Thoracic aorta endothelial cell (primary cell): ENCODE measurements around the gene MIX23. TPM values are rescaled to one million over a fixed set of nuclear protein-coding genes. Genes with fewer than 3 reads are reported as not detected.

Experiments used
- small RNA-seq: library from RNA; depleted of rRNA; stranded (forward); fragments of <200 nt; gene quantifications from one replicate; pipeline ENCODE3, GENCODE V24; 2012
- total RNA-seq: library from RNA; depleted of rRNA; stranded (reverse); fragments of >200 nt; gene quantifications from 2 replicates; pipeline ENCODE4 v1.2.3, GENCODE V29; 2012

MIX23 gene
- 42.3 and 45.9 TPM in 2 replicates for total RNA-seq

DNA sequence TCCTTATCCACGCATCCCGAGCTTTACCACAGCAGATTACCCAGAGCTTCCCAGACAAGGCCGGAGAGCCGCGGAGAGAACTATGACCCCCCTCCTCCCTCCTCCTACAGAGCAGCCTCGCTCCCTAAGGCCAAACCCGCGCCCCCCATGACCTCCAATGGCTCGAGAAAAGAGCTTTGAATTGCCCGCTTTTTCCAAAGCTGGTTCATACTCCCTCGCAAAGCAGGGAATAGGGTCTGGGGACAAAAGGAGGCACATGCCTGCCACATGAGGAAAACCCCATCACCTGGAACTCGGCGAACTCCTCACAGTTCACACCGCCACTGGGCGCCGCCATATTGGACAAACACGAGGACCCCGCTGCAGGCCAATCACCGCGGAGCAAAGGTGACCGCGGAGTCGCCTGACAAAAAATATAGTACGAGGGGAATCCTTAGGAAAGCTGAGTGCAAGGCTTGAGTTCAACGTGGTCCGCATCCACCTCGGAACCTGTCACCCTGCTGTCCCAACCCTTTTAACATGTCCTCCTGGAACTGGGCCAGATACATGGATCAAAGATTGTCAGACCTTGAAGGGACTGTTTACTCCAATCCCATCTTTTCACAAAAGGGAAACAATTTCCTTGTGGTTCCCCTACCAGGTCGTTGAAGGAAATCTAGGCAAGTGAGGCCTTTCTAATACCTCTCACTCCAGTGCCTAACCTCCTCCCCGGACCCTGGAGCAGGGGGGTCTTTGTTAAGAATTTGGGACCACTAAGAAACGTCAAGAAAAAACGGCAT is at the start of gene MIX23:
TSS of gene MIX23 (minus strand) at position 344 of the 779 bp plus-strand sequence. CDS start at position 337, 7 bp downstream.

DNA sequence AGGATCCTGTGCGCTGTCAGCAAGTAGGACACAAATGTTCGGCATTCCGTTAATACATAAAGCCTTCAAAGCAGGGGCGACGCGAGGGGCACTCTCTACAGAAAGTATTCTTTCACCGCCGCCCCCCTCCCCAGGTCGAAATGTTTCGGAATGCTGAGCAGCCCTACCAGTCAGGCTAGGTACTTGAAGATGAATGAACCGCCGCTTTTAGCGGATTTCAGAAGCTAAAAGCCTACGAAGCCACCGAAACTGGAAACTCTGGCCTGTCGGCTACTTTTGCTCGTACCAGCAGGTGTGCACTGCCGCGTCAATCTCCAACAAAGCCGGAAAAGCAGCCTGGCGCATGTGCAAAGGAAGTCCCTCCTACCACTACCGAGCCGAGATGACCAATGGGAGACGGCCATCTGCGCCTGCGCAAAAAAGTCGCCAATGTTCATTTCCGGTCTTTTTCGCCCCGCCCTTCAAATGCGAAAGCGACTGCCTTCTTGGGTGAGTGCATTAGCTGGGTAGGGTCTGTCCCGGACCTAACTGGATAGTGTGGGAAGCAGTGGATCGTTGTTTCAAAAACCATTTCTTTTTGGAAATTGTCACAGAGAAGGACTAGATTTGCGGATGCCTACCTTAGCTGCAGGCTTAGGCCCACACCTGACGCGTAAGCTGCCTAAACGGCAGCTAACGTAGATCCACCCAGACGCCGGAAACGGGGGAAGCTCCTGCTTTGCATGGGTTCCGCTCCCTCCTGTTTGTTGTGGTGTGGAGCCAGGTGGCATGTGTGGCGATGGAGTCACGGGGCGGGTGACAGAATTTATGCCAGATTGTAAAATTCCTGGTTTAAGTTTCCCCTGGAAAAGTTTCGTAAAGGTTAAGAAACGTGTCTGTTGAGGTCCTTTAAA is 33.0 kb upstream of the MIX23 start, which contains the start of gene WDR5B:
TSS of gene WDR5B (minus strand) at position 301 of the 893 bp plus-strand sequence. CDS start 534 bp downstream, outside the sequence.

DNA sequence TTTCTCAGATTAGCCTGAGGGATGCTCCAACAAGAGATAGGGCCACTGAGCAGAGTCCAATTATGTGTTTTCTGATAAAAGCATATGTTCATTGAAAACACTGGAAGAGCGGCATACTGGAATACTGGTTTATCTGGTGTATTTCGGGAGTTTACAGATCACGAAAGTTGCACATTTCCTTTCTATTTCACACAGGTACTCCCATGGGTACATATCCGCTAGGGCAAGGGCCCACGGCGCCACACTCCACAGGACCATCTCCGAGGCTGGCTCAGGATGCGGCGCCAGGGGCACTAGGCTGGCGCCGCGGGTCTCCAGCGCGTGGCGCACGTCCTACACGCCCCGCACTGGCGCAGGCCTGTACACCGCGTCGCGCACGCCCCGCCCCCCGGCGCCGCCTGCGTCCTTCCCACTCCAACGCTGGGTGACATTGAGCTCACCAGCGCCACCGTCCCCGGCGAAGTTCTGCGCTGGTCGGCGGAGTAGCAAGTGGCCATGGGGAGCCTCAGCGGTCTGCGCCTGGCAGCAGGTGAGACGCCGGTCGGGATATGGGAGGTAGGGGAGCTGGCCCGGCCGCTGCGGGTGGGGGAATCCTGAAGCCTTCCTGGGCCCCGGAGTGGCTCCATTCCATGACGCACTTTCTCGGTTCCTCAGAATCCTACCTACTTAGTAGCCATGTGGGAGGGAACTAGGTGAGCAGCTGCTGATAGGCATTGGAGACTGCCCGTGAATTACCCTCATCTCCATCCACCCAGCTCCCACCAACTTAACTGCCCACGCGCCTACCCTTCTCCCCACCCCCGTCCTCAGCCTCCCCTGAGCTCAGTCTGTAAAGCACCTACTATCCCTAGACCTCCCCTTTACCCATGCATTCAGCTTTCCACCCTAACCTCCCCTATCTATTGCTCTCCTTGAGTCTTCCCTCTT is 1.0 kb upstream of the MIX23 start, which contains the start of gene FAM162A:
TSS of gene FAM162A (plus strand) at position 412 of the 927 bp plus-strand sequence. CDS start at position 496, 84 bp downstream.

DNA sequence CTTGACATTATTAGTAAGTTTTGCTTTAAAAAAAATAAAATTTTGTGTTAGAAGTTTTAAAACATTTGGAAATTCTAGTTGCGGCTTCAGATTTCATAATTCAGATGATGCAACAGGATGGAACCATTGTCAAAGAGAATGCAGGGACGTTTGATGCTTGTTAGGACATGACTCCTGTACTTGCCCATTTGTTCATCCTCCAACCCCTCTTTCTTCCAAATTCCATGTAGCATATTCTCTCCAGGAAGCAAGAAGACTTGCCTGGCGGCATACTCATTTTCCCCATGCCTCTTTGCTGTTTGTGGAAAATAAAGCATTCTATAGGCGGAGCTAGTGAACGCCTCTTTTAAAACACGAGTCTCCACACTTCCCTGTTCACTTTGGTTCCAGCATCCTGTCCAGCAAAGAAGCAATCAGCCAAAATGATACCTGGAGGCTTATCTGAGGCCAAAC is 58.1 kb downstream of the MIX23 start, which contains the start of gene CSTA:
TSS of gene CSTA (plus strand) at position 378 of the 453 bp plus-strand sequence. CDS start at position 423, 45 bp downstream.

Small RNA genes within 50 kb of the gene (small RNA-seq; reads per million reads assigned to genes)
- gene AC083798.1, result 0.21 reads per million

Other genes starting within 250 kb of the MIX23 start
- gene CASR, start 199.6 kb downstream of the MIX23 start, total RNA-seq, result not detected in 2 replicates
- not detected in 2 replicates for gene CSTA, start 58.0 kb downstream of the MIX23 start, total RNA-seq
- 21.0 and 24.6 TPM in 2 replicates for gene FAM162A, start 951 bp upstream of the MIX23 start, total RNA-seq
- 5.5 and 5.9 TPM in 2 replicates for gene WDR5B, start 32.8 kb upstream of the MIX23 start, total RNA-seq
- 81.4 and 98.1 TPM in 2 replicates for gene KPNA1, start 131.7 kb upstream of the MIX23 start, total RNA-seq
- 13.8 and 17.8 TPM in 2 replicates for gene PARP9, start 181.1 kb upstream of the MIX23 start, total RNA-seq
- gene DTX3L, start 181.1 kb upstream of the MIX23 start, total RNA-seq, result 23.7 and 29.9 TPM in 2 replicates
- 0.53 and 0.57 TPM in 2 replicates for gene PARP15, start 194.4 kb upstream of the MIX23 start, total RNA-seq